ENCODE results near the gene TBC1D8. TPM values are rescaled to one million over a fixed set of nuclear protein-coding genes. Genes with fewer than 3 reads are reported as not detected.

The TBC1D8 gene
- total and polyA plus RNA-seq, 2 of the 13 experiments (the other 11 are each of a cell fraction or from before 2014, with no cell fraction given): 45.1 to 95.4 TPM

DNA sequence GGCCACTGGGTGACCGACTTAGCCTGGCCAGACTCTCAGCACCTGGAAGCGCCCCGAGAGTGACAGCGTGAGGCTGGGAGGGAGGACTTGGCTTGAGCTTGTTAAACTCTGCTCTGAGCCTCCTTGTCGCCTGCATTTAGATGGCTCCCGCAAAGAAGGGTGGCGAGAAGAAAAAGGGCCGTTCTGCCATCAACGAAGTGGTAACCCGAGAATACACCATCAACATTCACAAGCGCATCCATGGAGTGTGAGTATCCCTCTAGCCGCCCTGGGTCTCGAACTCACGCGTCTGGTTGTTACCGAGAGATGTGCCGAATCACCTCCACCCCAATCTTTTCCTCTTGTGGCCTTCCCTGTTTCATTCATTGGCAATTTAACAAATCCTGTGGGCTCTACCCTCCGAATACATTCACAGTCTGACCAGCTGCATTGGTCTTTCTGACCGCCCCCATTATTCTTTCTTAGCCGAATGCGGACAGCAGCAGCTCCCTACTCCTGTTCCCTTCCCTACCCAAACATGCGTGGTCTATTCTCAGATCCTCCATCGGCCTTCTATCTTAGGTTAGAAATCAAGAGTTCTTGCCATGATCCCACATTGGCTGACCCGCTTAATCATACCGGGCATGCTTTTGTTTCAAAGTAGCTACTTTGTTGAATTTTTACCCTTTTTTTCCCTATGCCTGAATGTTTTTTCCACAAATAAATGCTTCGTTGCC lies 148.5 kb downstream of the TBC1D8 start (continued):
- TF ChIP-seq ZNF614 (CRISPR knock-in tag; IDR thresholded peaks at IDR 0.05; ENCODE audit: borderline replicate concordance): no peak
- TF ChIP-seq ZNF253 (CRISPR knock-in tag; IDR thresholded peaks at IDR 0.05; ENCODE audit: borderline replicate concordance): no peak
- TF ChIP-seq KLF13 (CRISPR knock-in tag; IDR thresholded peaks at IDR 0.05): no peak
- TF ChIP-seq ZSCAN5A (CRISPR knock-in tag; IDR thresholded peaks at IDR 0.05; ENCODE audit: borderline replicate concordance): no peak
- TF ChIP-seq TFDP2 (CRISPR knock-in tag; IDR thresholded peaks at IDR 0.05): no peak
- TF ChIP-seq KDM1A (CRISPR knock-in tag; IDR thresholded peaks at IDR 0.05): no peak
- no peak for TF ChIP-seq CBX5 (CRISPR knock-in tag; IDR thresholded peaks at IDR 0.05; ENCODE audit: borderline replicate concordance)
- TF ChIP-seq RBAK (CRISPR knock-in tag; IDR thresholded peaks at IDR 0.05): no peak
- TF ChIP-seq POLR2G (IDR thresholded peaks at IDR 0.05; ENCODE audit: low read depth, low read length): peak; percentile 6; the same call in 1 of the 2 replicates
- TF ChIP-seq SP5 (CRISPR knock-in tag; IDR thresholded peaks at IDR 0.05; ENCODE audit: borderline replicate concordance, low read depth): no peak
- no peak for TF ChIP-seq ZNF816 (CRISPR knock-in tag; IDR thresholded peaks at IDR 0.05; ENCODE audit: borderline replicate concordance)
- TF ChIP-seq SRY (CRISPR knock-in tag; IDR thresholded peaks at IDR 0.05): peak; percentile 18; the same call in 1 of the 2 replicates
- TF ChIP-seq KLF12 (CRISPR knock-in tag; IDR thresholded peaks at IDR 0.05; ENCODE audit: borderline replicate concordance): no peak
- TF ChIP-seq, protein P1, sequence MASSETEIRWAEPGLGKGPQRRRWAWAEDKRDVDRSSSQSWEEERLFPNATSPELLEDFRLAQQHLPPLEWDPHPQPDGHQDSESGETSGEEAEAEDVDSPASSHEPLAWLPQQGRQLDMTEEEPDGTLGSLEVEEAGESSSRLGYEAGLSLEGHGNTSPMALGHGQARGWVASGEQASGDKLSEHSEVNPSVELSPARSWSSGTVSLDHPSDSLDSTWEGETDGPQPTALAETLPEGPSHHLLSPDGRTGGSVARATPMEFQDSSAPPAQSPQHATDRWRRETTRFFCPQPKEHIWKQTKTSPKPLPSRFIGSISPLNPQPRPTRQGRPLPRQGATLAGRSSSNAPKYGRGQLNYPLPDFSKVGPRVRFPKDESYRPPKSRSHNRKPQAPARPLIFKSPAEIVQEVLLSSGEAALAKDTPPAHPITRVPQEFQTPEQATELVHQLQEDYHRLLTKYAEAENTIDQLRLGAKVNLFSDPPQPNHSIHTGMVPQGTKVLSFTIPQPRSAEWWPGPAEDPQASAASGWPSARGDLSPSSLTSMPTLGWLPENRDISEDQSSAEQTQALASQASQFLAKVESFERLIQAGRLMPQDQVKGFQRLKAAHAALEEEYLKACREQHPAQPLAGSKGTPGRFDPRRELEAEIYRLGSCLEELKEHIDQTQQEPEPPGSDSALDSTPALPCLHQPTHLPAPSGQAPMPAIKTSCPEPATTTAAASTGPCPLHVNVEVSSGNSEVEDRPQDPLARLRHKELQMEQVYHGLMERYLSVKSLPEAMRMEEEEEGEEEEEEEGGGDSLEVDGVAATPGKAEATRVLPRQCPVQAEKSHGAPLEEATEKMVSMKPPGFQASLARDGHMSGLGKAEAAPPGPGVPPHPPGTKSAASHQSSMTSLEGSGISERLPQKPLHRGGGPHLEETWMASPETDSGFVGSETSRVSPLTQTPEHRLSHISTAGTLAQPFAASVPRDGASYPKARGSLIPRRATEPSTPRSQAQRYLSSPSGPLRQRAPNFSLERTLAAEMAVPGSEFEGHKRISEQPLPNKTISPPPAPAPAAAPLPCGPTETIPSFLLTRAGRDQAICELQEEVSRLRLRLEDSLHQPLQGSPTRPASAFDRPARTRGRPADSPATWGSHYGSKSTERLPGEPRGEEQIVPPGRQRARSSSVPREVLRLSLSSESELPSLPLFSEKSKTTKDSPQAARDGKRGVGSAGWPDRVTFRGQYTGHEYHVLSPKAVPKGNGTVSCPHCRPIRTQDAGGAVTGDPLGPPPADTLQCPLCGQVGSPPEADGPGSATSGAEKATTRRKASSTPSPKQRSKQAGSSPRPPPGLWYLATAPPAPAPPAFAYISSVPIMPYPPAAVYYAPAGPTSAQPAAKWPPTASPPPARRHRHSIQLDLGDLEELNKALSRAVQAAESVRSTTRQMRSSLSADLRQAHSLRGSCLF (CRISPR knock-in tag; IDR thresholded peaks at IDR 0.05; ENCODE audit: borderline replicate concordance): no peak
- no peak for TF ChIP-seq REL (CRISPR knock-in tag; conservative IDR thresholded peaks at IDR 0.05)
- TF ChIP-seq NCOR1 (IDR thresholded peaks at IDR 0.05; ENCODE audit: borderline replicate concordance, low read length): no peak
- TF ChIP-seq, protein P2, sequence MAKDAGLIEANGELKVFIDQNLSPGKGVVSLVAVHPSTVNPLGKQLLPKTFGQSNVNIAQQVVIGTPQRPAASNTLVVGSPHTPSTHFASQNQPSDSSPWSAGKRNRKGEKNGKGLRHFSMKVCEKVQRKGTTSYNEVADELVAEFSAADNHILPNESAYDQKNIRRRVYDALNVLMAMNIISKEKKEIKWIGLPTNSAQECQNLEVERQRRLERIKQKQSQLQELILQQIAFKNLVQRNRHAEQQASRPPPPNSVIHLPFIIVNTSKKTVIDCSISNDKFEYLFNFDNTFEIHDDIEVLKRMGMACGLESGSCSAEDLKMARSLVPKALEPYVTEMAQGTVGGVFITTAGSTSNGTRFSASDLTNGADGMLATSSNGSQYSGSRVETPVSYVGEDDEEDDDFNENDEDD (CRISPR knock-in tag; IDR thresholded peaks at IDR 0.05; ENCODE audit: borderline replicate concordance): no peak

All from HepG2 (cell line).